Stimulated activated CD8-positive, alpha-beta memory T cell treated with anti-CD3 and anti-CD28 coated beads, Interleukin-4, amount 100 ng/mL, for 1 hour (primary cell): ENCODE results near the gene PRELP.
"Not testable (repeated sequence)": the region's sequence is repeated elsewhere in the genome, so short reads cannot be mapped to it uniquely, and the experiment has no call there.

Source experiments
- DNase-seq, 2 donors: peaks; one replicate each; pipeline ENCODE4 v3.0.0-alpha.2; 2020; ENCODE audit warnings: low read depth in 2 of 2, low spot score in 1 of 2

PRELP gene

GRCh38 chr1:203505526-203506204 lies 30.1 kb downstream of the PRELP start:
- no peak for DNase-seq

GRCh38 chr1:203506858-203507626 lies 31.4 kb downstream of the PRELP start:
- no peak for DNase-seq

- DNase-seq: no peak
Measured at GRCh38 chr1:203507759-203508158, 32.2 kb downstream of the PRELP start.

GRCh38 chr1:203508463-203509073 lies 33.0 kb downstream of the PRELP start:
- DNase-seq: no peak

GRCh38 chr1:203509135-203509534 lies 33.5 kb downstream of the PRELP start:
- DNase-seq: no peak

- no peak for DNase-seq
Measured at GRCh38 chr1:203511513-203511912, 35.9 kb downstream of the PRELP start.

- DNase-seq: no peak
Measured at GRCh38 chr1:203511930-203512329, 36.3 kb downstream of the PRELP start.

GRCh38 chr1:203512517-203512847 lies 36.9 kb downstream of the PRELP start:
- no peak for DNase-seq

GRCh38 chr1:203512848-203513584 lies 37.4 kb downstream of the PRELP start:
- DNase-seq: no peak

- no peak for DNase-seq
Measured at GRCh38 chr1:203513585-203514031, 38.0 kb downstream of the PRELP start.

- no peak for DNase-seq
Measured at GRCh38 chr1:203516184-203516583, 40.6 kb downstream of the PRELP start.

GRCh38 chr1:203516906-203517305 lies 41.3 kb downstream of the PRELP start:
- no peak for DNase-seq

- DNase-seq: no peak
Measured at GRCh38 chr1:203517426-203518110, 42.0 kb downstream of the PRELP start.

- not testable (repeated sequence) for DNase-seq
Measured at GRCh38 chr1:203518139-203518538, 42.5 kb downstream of the PRELP start.

GRCh38 chr1:203518541-203518940 lies 42.9 kb downstream of the PRELP start:
- no peak for DNase-seq

- no peak for DNase-seq
Measured at GRCh38 chr1:203519053-203519840, 43.6 kb downstream of the PRELP start.

GRCh38 chr1:203519896-203520295 lies 44.3 kb downstream of the PRELP start:
- DNase-seq: no peak

- DNase-seq: no peak
Measured at GRCh38 chr1:203520315-203520714, 44.7 kb downstream of the PRELP start.

- DNase-seq: no peak
Measured at GRCh38 chr1:203521074-203521794, 45.6 kb downstream of the PRELP start.

- DNase-seq: no peak
Measured at GRCh38 chr1:203521812-203522211, 46.2 kb downstream of the PRELP start.
